Neuronal stem cell (in vitro differentiated cells): ENCODE measurements around the gene HCN1.
A peak's percentile ranks its signal among the peaks of the same experiment; 100 is the strongest.

Source experiments
- DNase-seq: peaks from one replicate; pipeline ENCODE4 v3.0.0-alpha.2; 2013; ENCODE audit warnings: low spot score
- H2AFZ ChIP-seq: one replicate; pipeline ENCODE4 v1.6.1; 2013; ENCODE audit warnings: mild to moderate bottlenecking, low read length, inconsistent platforms
- H2AK5ac ChIP-seq: 2 replicates; pipeline ENCODE4 v1.6.1; 2013; ENCODE audit warnings: low read depth, mild to moderate bottlenecking, inconsistent platforms, low read length, moderate library complexity, mixed read lengths
- H2BK120ac ChIP-seq: 2 replicates; pipeline ENCODE4 v1.6.1; 2013; ENCODE audit warnings: low read depth, mild to moderate bottlenecking, inconsistent platforms, low read length, moderate library complexity, mixed read lengths
- H2BK12ac ChIP-seq: one replicate; pipeline ENCODE4 v1.6.1; 2013; ENCODE audit warnings: low read length, inconsistent platforms
- H2BK15ac ChIP-seq: 2 replicates; pipeline ENCODE4 v1.6.1; 2013; ENCODE audit warnings: mild to moderate bottlenecking, low read length, inconsistent platforms, mixed read lengths
- H2BK5ac ChIP-seq: one replicate; pipeline ENCODE4 v1.6.1; 2013; ENCODE audit warnings: inconsistent platforms, mild to moderate bottlenecking, low read length, moderate library complexity
- H3K14ac ChIP-seq: one replicate; pipeline ENCODE4 v1.6.1; 2013; ENCODE audit warnings: low read length, inconsistent platforms
- H3K18ac ChIP-seq: 2 replicates; pipeline ENCODE4 v1.6.1; 2013; ENCODE audit warnings: low read length, inconsistent platforms
- H3K23ac ChIP-seq: 2 replicates; pipeline ENCODE4 v1.6.1; 2013; ENCODE audit warnings: low read depth, mild to moderate bottlenecking, mixed read lengths, low read length, inconsistent platforms; ENCODE audit not compliant: poor library complexity
- H3K27ac ChIP-seq: replicated peaks from 3 replicates; pipeline ENCODE4 v1.5.1; 2013; ENCODE audit warnings: low read length, inconsistent platforms
- H3K27me3 ChIP-seq, 3 experiments: 2 replicates each; pipeline ENCODE4 v1.6.1; 2013; ENCODE audit warnings: low read length in 3 of 3, mild to moderate bottlenecking in 2 of 3, inconsistent platforms in 1 of 3, low read depth in 1 of 3, mixed read lengths in 1 of 3, moderate library complexity in 1 of 3; ENCODE audit not compliant: control insufficient read depth in 3 of 3, insufficient read depth in 3 of 3
- H3K36me3 ChIP-seq, 2 donors: replicated peaks in 1 of 2; 2 replicates each; pipeline ENCODE4 v1.6.1; 2013; ENCODE audit warnings: low read length in 2 of 2; ENCODE audit not compliant: control insufficient read depth in 2 of 2, insufficient read depth in 2 of 2
- H3K4ac ChIP-seq: 2 replicates; pipeline ENCODE4 v1.6.1; 2013; ENCODE audit warnings: inconsistent platforms, mild to moderate bottlenecking, low read length, moderate library complexity
- H3K4me1 ChIP-seq, 2 donors: 1 replicate in 1 of 2; 2 replicates in 1 of 2; pipeline ENCODE4 v1.6.1; 2013; ENCODE audit warnings: low read length in 2 of 2, low read depth in 1 of 2; ENCODE audit not compliant: control insufficient read depth in 2 of 2, insufficient read depth in 1 of 2
- H3K4me2 ChIP-seq: one replicate; pipeline ENCODE4 v1.6.1; 2013; ENCODE audit warnings: mild to moderate bottlenecking, low read length, inconsistent platforms; ENCODE audit not compliant: insufficient read depth, poor library complexity, severe bottlenecking
- H3K4me3 ChIP-seq, 2 donors: 2 replicates each; pipeline ENCODE4 v1.5.1; 2013; ENCODE audit warnings: low read length in 2 of 2, mild to moderate bottlenecking in 2 of 2, inconsistent platforms in 1 of 2, moderate library complexity in 1 of 2
- H3K79me1 ChIP-seq: one replicate; pipeline ENCODE4 v1.6.1; 2013; ENCODE audit warnings: low read depth, mild to moderate bottlenecking, inconsistent platforms, low read length, moderate library complexity
- H3K9ac ChIP-seq: one replicate; pipeline ENCODE4 v1.6.1; 2013; ENCODE audit warnings: mild to moderate bottlenecking, low read depth, low read length, inconsistent platforms; ENCODE audit not compliant: poor library complexity
- H3K9me3 ChIP-seq, 2 donors: replicated peaks in 1 of 2; 2 replicates each; pipeline versions ENCODE3 to v1.6.1; 2013; ENCODE audit warnings: low read length in 2 of 2, mild to moderate bottlenecking in 2 of 2, inconsistent platforms in 1 of 2, low read depth in 1 of 2, mixed read lengths in 1 of 2, moderate library complexity in 1 of 2; ENCODE audit not compliant: control insufficient read depth in 2 of 2, insufficient read depth in 1 of 2
- H4K8ac ChIP-seq: one replicate; pipeline ENCODE4 v1.6.1; 2013; ENCODE audit warnings: low read depth, mild to moderate bottlenecking, inconsistent platforms, low read length, moderate library complexity
- H4K91ac ChIP-seq: one replicate; pipeline ENCODE4 v1.6.1; 2013; ENCODE audit warnings: low read length, low read depth, mild to moderate bottlenecking, inconsistent platforms; ENCODE audit not compliant: poor library complexity
- WGBS, 2 donors: extraction: QIAGEN DNeasy Blood & Tissue Kit; methylation state at CpG; one replicate each; pipeline ENCODE4 v1.1.7; 2013; ENCODE audit warnings: missing lambda C conversion rate in 2 of 2, mixed read lengths in 1 of 2; ENCODE audit not compliant: insufficient read length in 2 of 2, insufficient replicate concordance in 1 of 2; ENCODE audit errors: extremely low coverage in 2 of 2; 5-methylcytosine and 5-hydroxymethylcytosine counted together

The HCN1 gene

GRCh38 chr5:45533663-45534062 is 162.5 kb downstream of the HCN1 start:
- no peak overlapping the region for H2AK5ac ChIP-seq
- no peak overlapping the region for H3K9ac ChIP-seq
- no peak overlapping the region for H2BK5ac ChIP-seq
- no peak overlapping the region for H2BK120ac ChIP-seq
- H4K8ac ChIP-seq: no peak overlapping the region
- no peak overlapping the region for H2BK15ac ChIP-seq
- no peak overlapping the region for H3K23ac ChIP-seq
- peaks cover 0 to 8% of the 10 kb centered on the region in 2 donors for H3K4me1 ChIP-seq
- H3K18ac ChIP-seq: peak overlapping the region; percentile 27
- H3K36me3 ChIP-seq: no peaks in the 10 kb centered on the region
- H3K79me1 ChIP-seq: no peaks in the 10 kb centered on the region
- no peaks in the 10 kb centered on the region for H3K9me3 ChIP-seq
- no peak overlapping the region for H3K4ac ChIP-seq
- H4K91ac ChIP-seq: no peak overlapping the region
- peak overlapping the region; percentile 2 for H3K4me2 ChIP-seq
- H3K27me3 ChIP-seq: no peaks in the 10 kb centered on the region
- WGBS, 2 donors: no CpG with 5 or more reads among the region's 1 CpG
- peak overlapping the region; percentile 61 for H3K27ac ChIP-seq
- no peak overlapping the region for H3K4me3 ChIP-seq
- H2AFZ ChIP-seq: no peak overlapping the region
- no peak overlapping the region for H2BK12ac ChIP-seq
- peak; percentile 23 for DNase-seq
- H3K14ac ChIP-seq: no peak overlapping the region

- Histone ChIP-seq H3K4me1 (peaks cover 0 to 8% of the 10 kb centered on the region in 2 donors), H3K4me2 (no peak overlapping the region), H3K4me3 (no peak overlapping the region), H3K27ac (peak overlapping the region; percentile 61), H2BK5ac (no peak overlapping the region), H3K18ac (no peak overlapping the region), H2AFZ (no peak overlapping the region), H2AK5ac (no peak overlapping the region), H3K36me3 (no peaks in the 10 kb centered on the region), H3K79me1 (no peaks in the 10 kb centered on the region), H3K14ac (no peak overlapping the region), H3K9me3 (no peaks in the 10 kb centered on the region), H3K9ac (no peak overlapping the region), H3K23ac (no peak overlapping the region), H4K91ac (no peak overlapping the region), H2BK15ac (no peak overlapping the region), H2BK12ac (no peak overlapping the region), H4K8ac (no peak overlapping the region), H3K27me3 (no peaks in the 10 kb centered on the region), H2BK120ac (no peak overlapping the region), H3K4ac (no peak overlapping the region)
- DNase-seq: peak; percentile 30
- no CpG with 5 or more reads among the region's 4 CpGs for WGBS, 2 donors
Measured at GRCh38 chr5:45532826-45533624, 163.2 kb downstream of the HCN1 start.

- DNase-seq: peak; percentile 59
Measured at GRCh38 chr5:45521067-45521466, 175.1 kb downstream of the HCN1 start.

GRCh38 chr5:45512521-45512920 is 183.7 kb downstream of the HCN1 start:
- no peak for DNase-seq
- Histone ChIP-seq H3K9me3 (no peaks in the 10 kb centered on the region), H2BK120ac (no peak overlapping the region), H3K4ac (no peak overlapping the region), H4K8ac (no peak overlapping the region), H3K4me2 (no peak overlapping the region), H2BK5ac (no peak overlapping the region), H2BK12ac (no peak overlapping the region), H3K36me3 (no peaks in the 10 kb centered on the region), H2AK5ac (no peak overlapping the region), H3K27ac (no peak overlapping the region), H3K79me1 (no peaks in the 10 kb centered on the region), H3K23ac (no peak overlapping the region), H3K9ac (no peak overlapping the region), H2BK15ac (no peak overlapping the region), H3K14ac (no peak overlapping the region), H4K91ac (no peak overlapping the region), H3K18ac (no peak overlapping the region), H3K4me1 (no peaks in the 10 kb centered on the region), H3K27me3 (no peaks in the 10 kb centered on the region), H2AFZ (no peak overlapping the region), H3K4me3 (no peak overlapping the region)
- WGBS, 2 donors: no CpG with 5 or more reads among the region's 1 CpG

More at GRCh38 chr5:45521067-45521466, 175.1 kb downstream of the HCN1 start:
- Histone ChIP-seq H4K8ac (no peak overlapping the region), H3K14ac (no peak overlapping the region), H2BK12ac (no peak overlapping the region), H2BK120ac (no peak overlapping the region), H3K27ac (no peak overlapping the region), H3K79me1 (no peaks in the 10 kb centered on the region), H3K4me1 (no peaks in the 10 kb centered on the region), H2BK15ac (no peak overlapping the region), H3K23ac (no peak overlapping the region), H3K18ac (no peak overlapping the region), H3K27me3 (no peaks in the 10 kb centered on the region), H3K9ac (no peak overlapping the region), H3K4ac (no peak overlapping the region), H3K36me3 (no peaks in the 10 kb centered on the region), H3K9me3 (no peaks in the 10 kb centered on the region), H2BK5ac (no peak overlapping the region), H2AFZ (peak overlapping the region; percentile 58), H4K91ac (no peak overlapping the region), H2AK5ac (no peak overlapping the region), H3K4me2 (no peak overlapping the region), H3K4me3 (no peak overlapping the region)
- WGBS, 2 donors: no CpG with 5 or more reads among the region's 2 CpGs
